NCI-H526 (cell line): ENCODE results near the gene TRAPPC3.
"Not testable (repeated sequence)": the region's sequence is repeated elsewhere in the genome, so short reads cannot be mapped to it uniquely, and the experiment has no call there.

Experiments used
- DNase-seq, 2 experiments: peaks; one replicate each; lab custom pipeline; 2025; lab: John Stamatoyannopoulos, UW

Gene TRAPPC3

GRCh38 chr1:36149237-36149972, at the start of gene TRAPPC3:
TRAPPC3 (minus strand) TSS chr1:36149486; CDS start chr1:36149378, 108 bp downstream.
- DNase-seq: peak; percentile 100

DNA sequence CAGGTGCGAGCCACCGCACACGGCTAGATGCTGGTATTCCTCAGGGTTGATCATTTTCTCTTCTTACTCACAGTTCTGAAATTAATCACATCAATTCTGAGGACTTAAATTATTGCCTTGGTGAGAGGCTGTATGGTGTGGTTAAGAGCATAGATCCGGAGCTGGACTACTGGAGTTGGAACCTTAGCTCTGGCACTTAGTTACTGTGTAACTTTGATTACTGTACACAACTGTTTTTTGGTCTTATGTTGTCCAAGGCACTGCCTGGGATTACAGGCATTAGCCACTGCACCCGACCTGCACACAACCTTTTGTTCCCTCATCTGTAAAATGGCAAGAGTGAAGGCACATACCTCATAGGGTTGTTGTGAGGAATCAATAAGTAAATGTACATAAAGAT, 49.4 kb upstream of the TRAPPC3 start:
- DNase-seq: no peak

- DNase-seq: not testable (repeated sequence)
Measured at GRCh38 chr1:36196805-36197204, 47.5 kb upstream of the TRAPPC3 start.

GRCh38 chr1:36187800-36188593, 38.7 kb upstream of the TRAPPC3 start:
- peak; percentile 87 to 97 for DNase-seq

DNA sequence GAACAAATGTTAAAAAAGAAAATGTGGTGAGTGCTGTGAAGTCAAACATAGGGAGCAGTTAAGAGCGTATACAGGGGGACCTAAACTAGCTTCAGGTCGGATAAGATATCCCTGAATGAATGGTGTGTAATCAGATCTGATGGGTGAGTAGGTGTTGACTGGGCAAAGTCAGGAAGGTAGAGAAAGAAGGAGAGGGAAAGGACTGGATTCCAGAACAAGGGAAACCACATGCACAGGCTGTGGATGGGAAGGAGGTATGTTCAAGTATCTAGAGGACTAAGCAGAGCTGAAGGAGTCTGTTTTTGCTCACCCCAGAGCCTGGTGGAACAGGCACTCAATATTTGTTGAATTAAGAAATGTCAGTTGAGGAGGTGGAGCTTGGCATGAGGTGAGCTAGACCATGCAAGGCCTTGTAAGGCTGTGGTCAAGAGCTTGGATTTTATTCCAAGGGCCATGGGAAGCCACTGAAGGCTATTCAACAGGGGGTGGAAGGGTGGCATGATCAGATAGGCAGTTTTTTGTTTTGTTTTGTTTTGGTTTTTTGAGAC, 34.1 kb upstream of the TRAPPC3 start:
- no peak for DNase-seq

- DNase-seq: no peak
Measured at GRCh38 chr1:36182734-36183133, 33.4 kb upstream of the TRAPPC3 start.

- DNase-seq: no peak
Measured at GRCh38 chr1:36179220-36179600, 29.9 kb upstream of the TRAPPC3 start.

DNA sequence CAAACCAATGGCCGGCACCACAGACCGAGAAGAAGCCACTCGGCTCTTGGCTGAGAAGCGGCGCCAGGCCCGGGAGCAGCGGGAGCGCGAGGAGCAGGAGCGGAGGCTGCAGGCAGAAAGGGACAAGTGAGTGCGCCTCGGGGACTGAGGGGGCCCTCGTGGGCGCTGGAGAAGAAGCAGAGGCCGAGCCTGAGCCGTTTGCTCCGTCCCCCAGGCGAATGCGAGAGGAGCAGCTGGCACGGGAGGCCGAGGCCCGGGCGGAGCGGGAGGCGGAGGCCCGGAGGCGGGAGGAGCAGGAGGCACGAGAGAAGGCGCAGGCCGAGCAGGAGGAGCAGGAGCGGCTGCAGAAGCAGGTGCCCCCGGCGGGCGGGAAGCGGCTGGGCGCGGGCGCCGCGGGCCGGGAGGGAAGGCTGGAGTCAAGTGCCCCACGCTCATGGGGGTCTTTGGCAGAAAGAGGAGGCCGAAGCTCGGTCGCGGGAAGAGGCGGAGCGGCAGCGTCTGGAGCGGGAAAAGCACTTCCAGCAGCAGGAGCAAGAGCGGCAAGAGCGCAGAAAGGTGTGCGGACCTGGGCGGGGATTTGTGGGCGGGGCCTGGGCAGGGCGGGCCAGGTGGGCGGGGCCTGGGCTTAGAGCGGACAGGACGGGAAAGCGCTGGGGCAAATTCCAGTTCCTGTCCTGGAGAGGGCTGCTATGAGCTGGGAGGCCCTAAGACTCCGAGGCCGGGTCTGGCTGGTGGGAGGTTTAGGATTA, 29.4 kb upstream of the TRAPPC3 start:
- peak; percentile 76 to 95 for DNase-seq

- DNase-seq: no peak
Measured at GRCh38 chr1:36177589-36178431, 28.5 kb upstream of the TRAPPC3 start.

DNA sequence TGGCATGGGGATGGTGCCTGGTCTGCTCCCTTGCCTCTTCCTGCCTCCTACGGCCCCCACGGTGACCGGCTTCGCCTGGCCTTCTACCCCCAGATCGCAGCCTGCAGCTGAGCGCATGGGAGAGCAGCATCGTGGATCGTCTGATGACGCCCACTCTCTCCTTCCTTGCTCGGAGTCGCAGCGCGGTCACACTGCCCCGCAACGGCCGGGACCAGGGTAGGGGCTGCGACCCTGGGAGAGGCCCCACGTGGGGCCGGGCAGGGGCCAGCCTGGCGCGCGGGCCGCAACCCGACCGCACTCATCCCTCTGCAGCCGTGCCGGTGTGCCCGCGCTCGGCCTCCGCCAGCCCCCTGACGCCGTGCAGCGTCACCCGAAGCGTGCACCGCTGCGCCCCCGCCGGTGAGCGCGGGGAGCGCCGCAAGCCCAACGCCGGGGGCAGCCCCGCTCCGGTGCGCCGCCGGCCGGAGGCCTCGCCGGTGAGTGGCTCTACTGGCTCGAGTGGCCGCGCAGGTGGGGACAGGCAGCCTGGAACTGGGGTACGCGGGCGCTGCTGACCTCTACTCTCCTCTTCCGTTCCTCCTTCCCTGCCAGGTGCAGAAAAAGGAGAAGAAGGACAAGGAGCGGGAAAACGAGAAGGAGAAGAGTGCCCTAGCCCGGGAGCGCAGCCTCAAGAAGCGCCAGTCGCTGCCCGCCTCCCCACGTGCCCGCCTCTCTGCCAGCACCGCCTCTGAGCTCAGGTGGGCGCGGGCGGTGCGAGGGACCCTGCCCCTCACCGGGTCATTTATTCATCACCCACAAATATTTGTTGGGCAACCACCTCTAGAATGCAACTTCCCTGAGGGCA, 27.0 kb upstream of the TRAPPC3 start:
- DNase-seq: no peak

- peak; percentile 48 to 78 for DNase-seq
Measured at GRCh38 chr1:36175137-36176095, 26.1 kb upstream of the TRAPPC3 start.

GRCh38 chr1:36174713-36175112, 25.4 kb upstream of the TRAPPC3 start:
- peak in 1 of 2 experiments; percentile 81 for DNase-seq

DNA sequence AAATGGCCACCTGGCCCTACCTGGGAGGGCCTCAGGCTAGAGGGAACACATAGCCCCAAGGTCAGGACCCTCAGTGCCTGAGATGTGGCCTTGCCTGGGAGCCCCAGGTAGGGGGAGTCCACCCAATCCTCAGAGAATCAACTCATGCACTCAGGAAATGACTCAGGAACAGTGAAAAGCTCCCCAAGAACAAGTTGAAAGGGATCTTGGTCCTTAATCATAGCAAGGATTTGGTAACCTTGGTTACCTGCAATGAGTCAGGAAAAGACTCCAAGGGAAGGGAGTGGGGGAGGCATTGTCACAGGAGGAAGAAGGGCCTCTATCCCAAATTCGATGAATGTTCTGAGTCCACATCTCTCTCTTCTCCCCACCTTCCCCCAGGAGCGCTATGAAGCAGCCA, 23.7 kb upstream of the TRAPPC3 start:
- no peak for DNase-seq

DNA sequence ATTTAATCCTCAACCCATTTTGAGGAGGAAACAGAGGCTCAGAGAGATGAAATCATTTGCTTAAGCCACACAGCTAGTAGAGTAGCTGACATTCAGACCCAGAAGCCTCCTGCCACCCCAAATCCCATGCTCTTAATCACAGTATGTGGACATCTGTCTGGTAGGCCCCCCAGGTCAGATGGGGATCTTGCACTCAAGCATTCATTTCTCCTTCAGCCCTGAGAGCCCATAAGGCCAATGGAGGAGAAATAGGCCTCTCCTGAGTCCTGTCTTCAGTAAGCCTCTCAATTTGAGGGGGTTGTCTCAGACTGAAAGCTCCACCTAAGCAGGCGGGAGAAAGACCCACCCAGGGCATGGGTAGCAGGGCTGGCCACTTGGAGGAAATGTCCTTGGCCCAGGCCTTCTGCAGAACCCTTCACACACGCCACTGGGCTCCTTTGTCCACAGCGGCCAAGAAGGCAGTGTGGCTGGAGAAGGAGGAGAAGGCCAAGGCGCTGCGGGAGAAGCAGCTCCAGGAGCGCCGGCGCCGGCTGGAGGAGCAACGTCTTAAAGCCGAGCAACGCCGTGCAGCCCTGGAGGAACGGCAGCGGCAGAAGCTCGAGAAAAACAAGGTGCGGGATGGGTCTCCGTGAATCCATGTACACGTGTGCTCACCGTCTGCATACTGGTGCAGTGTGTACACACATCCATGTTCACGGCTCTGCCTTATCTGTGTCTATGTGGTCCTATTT, 22.9 kb upstream of the TRAPPC3 start:
- DNase-seq: no peak

DNA sequence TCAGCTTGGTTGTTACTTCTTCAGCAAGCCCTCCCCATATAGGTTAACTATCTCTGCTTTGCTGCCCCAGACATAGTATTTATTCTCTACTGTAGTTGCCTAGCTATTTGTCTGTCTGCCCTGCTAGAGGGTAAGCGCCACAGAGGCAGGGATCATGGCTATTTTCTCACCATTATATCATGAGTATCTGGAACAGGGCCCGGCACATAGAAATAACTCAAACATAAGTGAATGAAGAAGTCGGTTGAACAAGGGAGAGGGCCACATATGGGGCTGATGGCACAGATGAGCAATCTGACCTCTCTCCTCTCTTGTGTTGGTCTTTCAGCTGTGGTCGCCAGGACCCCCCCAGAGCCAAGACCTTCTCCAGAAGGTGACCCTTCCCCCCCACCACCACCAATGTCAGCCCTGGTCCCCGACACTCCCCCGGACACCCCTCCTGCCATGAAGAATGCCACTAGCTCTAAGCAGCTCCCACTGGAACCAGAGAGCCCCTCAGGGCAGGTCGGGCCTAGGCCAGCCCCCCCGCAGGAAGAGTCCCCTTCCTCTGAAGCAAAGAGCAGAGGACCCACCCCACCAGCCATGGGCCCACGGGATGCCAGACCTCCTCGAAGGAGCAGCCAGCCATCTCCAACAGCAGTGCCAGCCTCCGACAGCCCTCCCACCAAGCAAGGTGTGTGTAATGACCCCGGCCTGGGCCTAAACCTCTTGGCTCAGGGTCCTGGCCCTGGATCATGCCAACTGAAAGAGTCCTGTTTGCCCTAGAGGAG, 21.5 kb upstream of the TRAPPC3 start:
- no peak for DNase-seq

DNA sequence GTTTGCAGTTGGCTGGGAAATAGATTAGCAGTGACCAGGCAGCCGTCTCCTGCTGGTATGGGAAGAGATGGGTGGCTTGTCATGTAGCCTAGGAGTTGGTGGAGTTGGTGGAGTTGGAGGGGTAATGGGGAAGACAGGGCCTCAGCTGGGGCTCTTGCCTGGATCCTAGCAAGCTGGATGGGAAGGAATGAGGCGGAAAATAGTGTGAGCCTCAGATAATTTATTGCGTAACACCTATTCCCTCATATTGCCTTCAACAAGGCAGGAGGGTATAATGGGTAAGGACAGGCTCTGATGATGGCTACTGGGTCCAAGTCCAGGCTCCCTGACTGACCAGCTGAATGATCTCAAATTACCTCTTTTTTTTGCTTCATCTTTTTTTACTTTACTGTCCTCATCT, 19.2 kb upstream of the TRAPPC3 start:
- DNase-seq: no peak

- DNase-seq: no peak
Measured at GRCh38 chr1:36166938-36167905, 17.9 kb upstream of the TRAPPC3 start.
